HG03045 (cell line): ENCODE measurements around the gene HLF.
"Not testable (repeated sequence)": the region's sequence is repeated elsewhere in the genome, so short reads cannot be mapped to it uniquely, and the experiment has no call there.

Experiments
- ATAC-seq: cut with Tn5 transposase; IDR thresholded peaks from one replicate; pipeline ENCODE4 v1.9.1; 2021; ENCODE audit warnings: mild to moderate bottlenecking, moderate library complexity; ENCODE audit not compliant: unreplicated experiment

Gene HLF

GRCh38 chr17:55326030-55326429, 61.3 kb downstream of the HLF start:
- ATAC-seq = no peak

DNA sequence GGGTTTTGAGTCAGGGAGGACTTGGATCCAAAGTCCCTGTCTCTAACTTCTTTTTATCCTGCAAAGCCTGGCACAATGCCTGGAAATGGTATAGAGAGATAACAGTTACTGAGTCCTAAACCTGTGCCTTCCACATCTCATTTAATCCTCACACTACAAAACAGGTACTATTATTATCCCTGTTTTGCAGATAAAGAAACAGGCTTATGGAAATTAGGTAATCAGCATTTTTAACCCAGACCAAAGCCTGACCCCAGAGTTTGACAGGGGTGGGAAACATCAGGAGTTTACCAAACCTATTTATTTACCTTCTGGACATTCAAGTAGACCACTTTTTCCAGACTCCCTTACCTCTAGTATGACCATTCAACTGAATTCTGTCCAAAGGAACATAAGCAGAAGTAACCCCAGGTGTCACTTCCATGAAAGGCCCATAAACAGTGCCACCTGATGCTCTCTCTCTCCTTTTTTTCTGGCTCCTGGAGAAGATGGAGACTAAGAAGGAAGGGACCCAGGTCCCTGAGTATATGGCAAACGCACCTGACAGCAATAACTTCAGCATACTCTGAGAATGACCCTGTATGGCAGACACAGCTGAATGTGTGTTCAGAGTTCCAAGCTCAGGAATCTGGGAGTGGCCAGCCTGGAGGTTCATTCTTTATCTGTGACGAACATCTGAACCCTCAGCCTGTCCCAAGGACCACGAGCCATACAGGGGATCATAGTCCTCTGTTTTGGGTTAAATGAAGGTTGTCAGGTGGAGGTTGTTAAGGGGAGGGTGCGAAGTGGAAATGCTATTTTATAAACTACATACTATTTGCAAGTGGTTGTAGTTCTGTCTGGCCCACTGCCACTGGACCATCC, 62.7 kb downstream of the HLF start:
- ATAC-seq = no peak

GRCh38 chr17:55328514-55328913, 63.8 kb downstream of the HLF start:
- not testable (repeated sequence) for ATAC-seq

DNA sequence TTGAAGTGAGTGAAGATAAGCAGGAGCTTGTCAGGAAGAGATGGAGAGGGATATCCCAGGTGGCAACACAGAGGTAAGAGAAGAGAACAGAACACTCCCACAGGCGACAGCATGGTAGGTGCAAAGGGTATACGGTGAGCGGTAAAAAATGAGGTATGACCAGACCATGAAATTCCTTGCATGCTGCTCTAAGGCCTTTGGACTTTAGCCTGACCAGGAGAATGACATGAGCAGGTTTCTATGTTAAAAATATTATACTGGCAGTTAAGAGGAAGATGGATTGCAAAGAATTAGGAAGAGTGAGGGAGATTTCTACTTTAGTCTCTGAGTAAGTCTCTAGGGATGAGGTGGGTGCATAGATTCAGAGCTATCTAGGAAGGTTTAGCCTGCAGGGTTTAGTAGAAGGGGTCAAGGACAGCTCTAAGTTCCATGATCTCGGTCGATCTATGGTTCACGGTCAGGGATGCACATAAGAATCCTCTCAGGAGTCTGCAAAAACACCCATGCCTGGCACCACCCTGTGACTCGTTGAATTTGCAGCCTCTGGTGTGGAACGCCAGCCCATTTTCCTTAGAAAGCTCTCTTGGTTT, 65.7 kb downstream of the HLF start:
- ATAC-seq = no peak

DNA sequence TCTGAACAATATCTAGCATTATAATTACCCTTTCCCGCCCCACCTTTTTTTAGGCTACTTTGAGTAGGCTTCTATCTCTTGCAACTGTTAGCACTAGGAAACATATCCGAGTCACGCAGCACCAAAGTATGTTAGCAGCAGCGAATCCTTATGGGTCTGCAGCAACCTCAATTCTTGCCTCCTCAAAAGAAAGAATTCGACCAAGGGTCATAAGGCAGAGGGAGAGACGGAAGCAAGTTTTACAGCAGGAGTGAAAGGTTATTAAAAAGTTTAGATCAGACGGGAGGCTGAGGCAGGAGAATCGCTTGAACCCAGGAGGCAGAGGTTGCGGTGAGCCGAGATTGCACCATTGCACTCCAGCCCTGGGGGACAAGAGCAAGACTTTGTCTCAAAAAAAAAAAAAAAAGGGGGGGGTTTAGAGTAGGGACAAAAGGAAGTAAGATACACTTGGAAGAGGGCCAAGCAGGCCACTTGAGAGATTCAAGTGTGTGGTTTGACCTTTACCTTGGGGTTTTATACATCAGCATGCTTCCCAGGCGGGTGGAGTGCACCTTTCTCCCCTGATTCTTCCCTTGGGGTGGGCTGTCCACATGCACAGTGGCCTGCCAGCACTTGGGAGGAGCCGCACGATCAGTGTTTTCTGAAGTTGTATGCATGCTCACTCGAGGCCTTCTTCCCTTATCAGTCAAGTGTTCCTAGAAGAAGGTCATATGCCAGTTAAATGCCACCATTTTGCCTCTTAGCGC, 67.7 kb downstream of the HLF start:
- ATAC-seq = no peak

GRCh38 chr17:55334285-55334684, 69.5 kb downstream of the HLF start:
- no peak for ATAC-seq

DNA sequence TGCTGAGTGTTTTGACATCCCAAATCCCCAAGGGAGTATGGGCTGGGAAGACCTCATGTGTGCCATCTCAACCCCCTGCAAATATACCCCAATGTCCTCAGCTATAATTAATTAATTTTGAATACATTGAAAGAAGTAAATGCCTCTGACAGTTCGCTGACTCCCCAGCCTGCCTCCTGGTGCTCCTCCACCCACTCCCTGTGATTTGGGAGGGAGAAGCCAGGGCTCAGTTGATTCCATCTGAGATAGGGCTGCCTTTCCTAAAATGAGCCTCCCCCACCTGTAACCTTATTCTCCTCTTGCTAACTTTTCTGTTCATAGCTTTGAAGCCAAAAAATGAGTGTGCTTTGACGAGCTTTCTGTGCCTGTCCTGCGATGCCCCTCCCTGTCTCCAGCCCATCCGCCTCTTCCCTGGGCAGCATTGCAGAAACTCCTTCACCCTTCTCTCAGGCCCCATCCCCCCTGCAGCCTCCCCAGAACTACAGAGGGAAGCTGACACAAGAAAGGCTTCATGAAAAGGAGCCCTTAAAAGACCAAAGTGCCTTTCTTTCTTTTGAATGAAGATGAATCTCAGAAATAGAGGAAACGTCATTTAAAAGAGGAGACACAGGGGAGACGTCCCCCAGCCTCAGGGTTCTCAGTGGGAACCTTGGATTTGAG, 70.3 kb downstream of the HLF start:
- ATAC-seq = no peak

- no peak for ATAC-seq
Measured at GRCh38 chr17:55335625-55336024, 70.9 kb downstream of the HLF start.

DNA sequence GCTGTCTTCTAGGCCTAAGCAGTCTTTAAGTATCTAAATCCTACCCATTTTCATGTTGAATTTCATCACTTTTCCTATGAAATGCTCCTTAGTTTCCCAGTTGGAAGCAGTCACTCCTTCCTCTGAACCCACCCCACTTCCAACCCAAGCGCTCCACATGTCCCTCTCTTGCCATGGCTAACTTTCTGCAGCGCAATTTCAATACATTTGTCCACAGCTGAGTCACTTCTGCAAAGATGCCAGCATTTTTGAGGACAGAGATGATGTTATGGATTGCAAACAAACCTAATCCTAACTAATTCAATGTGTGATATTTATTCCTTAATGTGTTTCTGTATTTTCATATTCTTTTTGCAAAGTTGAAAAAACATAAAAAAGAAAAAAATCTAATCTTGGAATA, 71.7 kb downstream of the HLF start:
- no peak for ATAC-seq

DNA sequence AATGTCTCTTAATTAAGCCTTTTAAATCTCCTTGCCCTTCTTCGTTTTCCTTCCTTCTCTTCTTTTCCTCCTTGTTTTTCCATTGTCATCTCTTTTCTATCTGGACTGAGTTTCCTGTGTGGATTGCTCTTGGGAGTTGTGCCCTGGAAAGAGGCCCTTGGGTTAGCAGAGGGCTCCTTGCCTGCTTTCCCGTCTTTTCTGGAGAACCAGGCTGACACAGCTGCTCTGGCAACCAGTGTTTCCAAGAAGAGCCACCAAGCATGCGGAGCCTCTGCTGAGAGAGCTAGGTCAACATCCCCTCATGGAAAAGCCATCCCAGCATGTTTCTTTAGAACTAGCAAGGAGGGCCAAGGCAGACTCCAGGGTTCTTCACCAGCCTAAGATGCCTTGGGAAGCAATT, 75.4 kb downstream of the HLF start:
- no peak for ATAC-seq

DNA sequence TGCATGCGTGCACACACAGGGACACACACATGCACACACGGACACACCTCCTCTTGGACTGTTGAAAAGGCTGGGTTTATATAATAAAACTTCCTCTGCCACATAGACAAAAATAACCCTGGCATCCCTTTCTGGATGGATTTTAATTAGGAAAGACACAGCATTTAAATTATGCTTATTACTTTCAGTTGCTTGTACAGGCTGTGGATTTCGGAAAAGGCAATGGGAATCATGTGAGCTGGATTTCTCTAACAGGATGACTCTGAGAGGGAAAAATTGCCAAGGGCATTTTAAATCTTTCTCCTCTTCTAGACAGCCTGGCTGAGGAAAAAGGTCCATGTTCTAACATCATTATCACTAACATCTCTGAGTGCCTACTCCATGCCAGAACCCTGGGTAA, 75.9 kb downstream of the HLF start:
- no peak for ATAC-seq

- ATAC-seq = no peak
Measured at GRCh38 chr17:55341432-55341831, 76.7 kb downstream of the HLF start.

GRCh38 chr17:55342800-55343585, 78.2 kb downstream of the HLF start:
- ATAC-seq = no peak

DNA sequence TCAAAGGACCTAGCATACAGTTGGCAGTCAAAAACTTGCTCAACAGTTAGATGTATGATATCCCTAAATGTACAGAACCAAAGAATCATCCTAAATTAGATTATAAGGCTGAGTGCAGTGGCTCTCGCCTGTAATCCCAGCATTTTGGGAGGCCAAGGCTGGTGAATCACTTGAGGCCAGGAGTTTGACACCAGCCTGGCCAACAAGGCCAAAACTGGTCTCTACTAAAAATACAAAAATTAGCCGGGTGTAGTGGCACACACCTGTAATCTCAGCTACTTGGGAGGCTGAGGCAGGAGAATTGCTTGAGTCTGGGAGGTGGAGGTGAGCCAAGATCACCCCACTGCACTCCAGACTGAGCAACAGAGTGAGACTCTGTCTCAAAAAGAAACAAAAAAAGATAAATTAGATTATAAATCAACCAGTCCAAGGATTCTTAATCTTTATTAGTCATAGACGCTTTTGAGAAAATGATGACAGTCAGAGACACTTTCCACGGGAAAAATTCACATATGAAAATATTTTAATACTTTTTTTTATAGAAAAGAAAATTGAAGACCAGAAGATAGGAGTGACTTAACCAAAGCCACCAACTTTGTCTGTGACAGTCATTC, 79.2 kb downstream of the HLF start:
- no peak for ATAC-seq

- ATAC-seq = no peak
Measured at GRCh38 chr17:55344514-55344997, 79.8 kb downstream of the HLF start.

GRCh38 chr17:55345132-55345531, 80.4 kb downstream of the HLF start:
- ATAC-seq = no peak

DNA sequence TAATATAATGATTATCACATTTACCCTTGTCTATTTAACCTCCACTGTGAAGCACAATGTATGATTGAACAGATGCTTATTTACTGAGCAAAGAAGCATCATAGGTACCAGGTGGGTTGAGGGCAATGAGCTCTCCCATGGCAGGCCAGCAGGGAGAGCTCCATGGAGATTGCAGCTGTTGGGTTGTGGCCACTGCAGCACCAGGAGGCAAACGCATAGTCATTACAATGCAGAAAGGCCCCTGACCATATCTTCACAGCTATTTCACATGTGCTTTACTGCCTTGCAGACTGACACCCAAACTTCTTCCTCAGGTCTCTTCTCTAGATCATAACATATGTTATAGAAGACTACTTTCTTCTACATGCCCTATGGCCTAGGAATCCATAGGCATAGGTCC, 81.9 kb downstream of the HLF start:
- no peak for ATAC-seq

DNA sequence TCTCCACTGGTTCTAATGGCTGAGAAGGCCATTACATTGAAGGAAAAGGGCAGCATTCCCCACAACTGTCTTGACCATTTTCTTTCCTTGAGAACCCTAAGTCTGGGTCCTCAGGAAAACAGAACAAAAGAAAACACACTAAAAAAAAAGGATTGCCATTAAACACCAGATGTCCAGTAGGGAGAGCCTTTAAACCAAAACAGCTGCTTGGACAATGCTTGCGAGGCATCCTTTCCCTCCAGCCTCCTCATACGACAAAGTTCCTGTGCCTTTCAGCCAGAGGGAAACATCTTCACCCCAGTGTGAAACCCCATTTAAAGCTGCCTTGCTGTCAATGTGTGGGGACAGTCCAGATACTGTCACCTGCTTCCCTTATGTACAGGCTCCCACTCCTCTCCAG, 82.6 kb downstream of the HLF start:
- no peak for ATAC-seq

GRCh38 chr17:55348749-55349354, 84.1 kb downstream of the HLF start:
- ATAC-seq = no peak

- ATAC-seq = no peak
Measured at GRCh38 chr17:55350825-55351205, 86.1 kb downstream of the HLF start.
